AG04449 (cell line): Measurements from ENCODE around the gene AGAP3.

Source experiments
- CTCF ChIA-PET: fragments of 350-600 bp; formaldehyde crosslinking; extraction: SDS; loops from one replicate; lab custom pipeline; 2021; ENCODE audit warnings: antibody characterized with exemption; lab: Yijun Ruan, JAX
- POLR2A ChIA-PET: fragments of 400-600, 350-600 bp; formaldehyde crosslinking; extraction: SDS; loops from one replicate; lab custom pipeline; 2020; ENCODE audit warnings: antibody characterized with exemption, inconsistent platforms; lab: Yijun Ruan, JAX
- DNase-seq: peaks from one replicate; pipeline ENCODE4 v3.0.0-alpha.2; 2010; ENCODE audit warnings: low read depth, low spot score
- H3K4me3 ChIP-seq: 2 replicates; pipeline ENCODE4 v1.5.1; 2011; ENCODE audit warnings: low read depth, mild to moderate bottlenecking, control low read depth, low read length
- CTCF ChIP-seq: IDR thresholded peaks from one replicate; pipeline ENCODE4 v1.5.1; 2011; ENCODE audit warnings: mild to moderate bottlenecking, moderate library complexity, low read length, control low read depth, inconsistent platforms; ENCODE audit not compliant: insufficient read depth; ENCODE audit errors: missing control alignments

The AGAP3 gene

GRCh38 chr7:151104411-151105235, 18.3 kb downstream of the AGAP3 start:
- H3K4me3 ChIP-seq = no peak overlapping the region
- ChIA-PET POLR2A (interaction anchor here (1.0 to 1.3 kb wide), 2 partner anchors 16 to 24 kb away, joined by 4 to 6 read pairs; partner anchors contain the start of gene FASTK), CTCF (interaction anchor here (0.6 to 16.7 kb wide), 8 partner anchors 7 to 95 kb away, joined by 3 to 347 read pairs (median 28); partner anchors contain the start of genes AGAP3, ATG9B, FASTK and TMUB1)
- no peak for TF ChIP-seq CTCF
- DNase-seq = peak; percentile 69

- CTCF ChIA-PET = interaction anchor here (1.0 to 16.7 kb wide), 11 partner anchors 18 to 206 kb away, joined by 3 to 347 read pairs (median 8); partner anchors contain the start of genes ABCB8, AGAP3, ATG9B and FASTK
- no peak for DNase-seq
- POLR2A ChIA-PET = interaction anchor here (0.8 kb wide), 1 partner anchor 27 kb away, joined by 3 read pairs; the partner anchor contains the start of gene FASTK
- TF ChIP-seq CTCF = no peak
- no peak overlapping the region for H3K4me3 ChIP-seq
Measured at GRCh38 chr7:151107882-151108281, 21.6 kb downstream of the AGAP3 start.

- CTCF ChIA-PET = interaction anchor here (0.7 to 16.7 kb wide), 18 partner anchors 7 to 211 kb away, joined by 3 to 347 read pairs (median 24); partner anchors contain the start of genes ABCB8, AGAP3, ATG9B and FASTK
- POLR2A ChIA-PET = interaction anchor here (0.7 to 1.2 kb wide), 4 partner anchors 11 to 147 kb away, joined by 3 read pairs; no protein-coding TSS in a partner anchor
Measured at GRCh38 chr7:151109094-151110048, 23.1 kb downstream of the AGAP3 start.

GRCh38 chr7:151110236-151110940, 24.1 kb downstream of the AGAP3 start:
- CTCF ChIA-PET = interaction anchor here (1.0 to 16.7 kb wide), 39 partner anchors 8 to 212 kb away, joined by 3 to 347 read pairs (median 7); partner anchors contain the start of genes ABCB8, ABCF2, AGAP3 and ATG9B
- DNase-seq = no peak
- H3K4me3 ChIP-seq = no peak overlapping the region
- POLR2A ChIA-PET = interaction anchor here (1.1 to 1.2 kb wide), 2 partner anchors 10 to 148 kb away, joined by 3 read pairs; no protein-coding TSS in a partner anchor
- TF ChIP-seq CTCF = no peak

More at GRCh38 chr7:151109094-151110048, 23.1 kb downstream of the AGAP3 start:
- H3K4me3 ChIP-seq = no peak overlapping the region
- no peak for TF ChIP-seq CTCF
- DNase-seq = no peak

- no peak overlapping the region for H3K4me3 ChIP-seq
- no peak for DNase-seq
- POLR2A ChIA-PET = interaction anchor here (1.0 kb wide), 1 partner anchor 35 kb away, joined by 3 read pairs; no protein-coding TSS in a partner anchor
- CTCF ChIA-PET = interaction anchor here (0.8 to 16.7 kb wide), 44 partner anchors 9 to 213 kb away, joined by 3 to 347 read pairs (median 6); partner anchors contain the start of genes ABCB8, ABCF2, AGAP3 and ATG9B
- TF ChIP-seq CTCF = peak; percentile 94
Measured at GRCh38 chr7:151110941-151111645, 24.8 kb downstream of the AGAP3 start.
